Measurements from ENCODE around the gene PTGS1.
A peak's percentile ranks its signal among the peaks of the same experiment; 100 is the strongest.
"Not testable (repeated sequence)": the region's sequence is repeated elsewhere in the genome, so short reads cannot be mapped to it uniquely, and the experiment has no call there.

Gene PTGS1

DNA sequence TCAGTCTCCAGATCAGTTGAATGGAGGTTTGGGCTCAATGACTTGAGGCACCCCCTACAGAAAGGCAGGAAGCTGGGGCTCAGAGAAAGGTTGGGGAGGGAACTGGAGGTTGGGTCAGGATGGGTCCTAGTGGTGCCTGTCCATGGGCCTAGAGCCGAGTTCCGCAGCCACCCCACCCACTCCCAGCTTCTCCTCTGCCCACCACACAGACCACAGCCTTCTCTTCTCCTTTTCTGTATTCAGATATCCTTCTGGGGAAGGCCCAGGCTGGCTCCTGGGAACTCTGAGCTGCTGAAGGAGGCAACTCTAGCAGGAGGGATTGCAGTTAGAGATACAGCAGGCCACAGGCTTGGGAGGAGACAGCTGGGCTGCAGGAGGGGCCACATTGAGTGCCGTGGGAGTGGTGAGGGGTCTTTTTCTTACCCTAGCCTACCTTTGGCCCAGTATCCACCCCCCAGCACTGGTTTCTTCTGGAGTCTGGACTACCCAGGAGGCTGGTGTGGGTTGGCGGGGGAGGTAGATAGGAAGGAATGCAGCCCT lies 15.4 kb upstream of the PTGS1 start:
- no peak overlapping the region for H3K4me3 ChIP-seq (ENCODE audit: low read depth, low read length)
- TF ChIP-seq CTCF (IDR thresholded peaks at IDR 0.05; ENCODE audit: low read depth, low read length): no peak

DNA sequence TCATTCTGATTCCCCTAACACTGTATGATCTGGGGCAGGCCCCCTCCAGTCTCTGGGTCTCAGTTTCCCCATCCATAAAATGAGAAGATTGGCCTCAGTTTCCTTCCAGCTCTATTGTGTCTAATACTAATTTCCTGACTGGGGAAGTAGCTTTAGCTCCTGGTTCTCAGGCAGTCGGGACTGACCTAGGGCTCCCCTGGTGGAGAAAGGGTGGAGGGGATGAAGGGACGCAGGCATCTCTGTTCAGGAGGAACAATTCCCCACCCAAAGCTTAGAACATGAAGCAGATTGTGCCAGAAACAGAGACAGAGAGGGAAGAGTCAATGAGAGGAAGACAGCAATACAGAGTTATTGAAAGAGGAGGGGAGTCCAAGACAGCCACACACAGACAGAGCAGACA lies 14.2 kb upstream of the PTGS1 start:
- H3K4me3 ChIP-seq (ENCODE audit: low read depth, low read length): no peak overlapping the region
- TF ChIP-seq CTCF (IDR thresholded peaks at IDR 0.05; ENCODE audit: low read depth, low read length): peak; percentile 50

DNA sequence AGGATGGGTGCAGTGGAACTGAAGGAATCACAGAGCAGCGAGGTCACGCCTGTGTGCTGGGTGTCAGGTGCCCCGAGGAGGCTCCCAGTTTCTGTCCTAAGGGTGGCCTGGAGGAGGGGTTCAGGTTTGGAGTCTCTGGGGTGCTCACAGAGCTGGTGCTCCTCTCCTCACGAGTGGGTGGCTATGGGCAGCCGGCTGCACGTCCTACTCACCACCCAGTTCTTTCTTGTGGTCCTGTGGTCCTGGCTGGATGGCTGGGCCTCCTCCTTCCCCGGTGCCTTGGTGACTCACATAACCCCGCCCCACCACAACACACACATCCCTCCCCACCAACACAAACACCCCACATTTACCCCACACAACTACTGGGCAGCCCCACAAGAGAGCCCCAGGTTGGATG lies 9.9 kb upstream of the PTGS1 start:
- H3K4me3 ChIP-seq (ENCODE audit: low read depth, low read length): no peak overlapping the region
- no peak for TF ChIP-seq CTCF (IDR thresholded peaks at IDR 0.05; ENCODE audit: low read depth, low read length)

GRCh38 chr9:122363131-122363530 lies 7.7 kb upstream of the PTGS1 start:
- H3K4me3 ChIP-seq (ENCODE audit: low read depth, low read length): not testable (repeated sequence)

GRCh38 chr9:122364117-122364782 lies 6.6 kb upstream of the PTGS1 start:
- H3K4me3 ChIP-seq (ENCODE audit: low read depth, low read length): no peak overlapping the region
- TF ChIP-seq CTCF (IDR thresholded peaks at IDR 0.05; ENCODE audit: low read depth, low read length): no peak

DNA sequence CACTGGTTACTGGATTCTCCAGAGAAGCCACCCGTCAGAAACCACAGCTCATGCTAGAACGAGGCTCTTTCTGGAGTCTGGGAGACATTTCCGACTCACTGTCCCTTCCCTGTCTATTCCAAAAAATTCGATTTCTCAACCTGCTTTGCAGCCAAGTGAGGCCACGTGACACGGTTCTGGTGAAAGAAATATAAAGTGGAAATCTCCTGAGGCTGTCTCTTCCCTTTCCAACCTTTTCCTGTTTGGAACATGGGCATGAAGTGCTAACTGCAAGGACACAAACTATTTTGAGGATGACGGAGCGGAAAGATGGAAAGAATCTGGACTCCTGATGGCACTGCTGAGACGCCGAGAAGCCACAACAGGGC lies 6.1 kb upstream of the PTGS1 start:
- no peak for TF ChIP-seq CTCF (IDR thresholded peaks at IDR 0.05; ENCODE audit: low read depth, low read length)

GRCh38 chr9:122366074-122366660 lies 4.7 kb upstream of the PTGS1 start:
- TF ChIP-seq CTCF (IDR thresholded peaks at IDR 0.05; ENCODE audit: low read depth, low read length): no peak
- no peak overlapping the region for H3K4me3 ChIP-seq (ENCODE audit: low read depth, low read length)

More for the DNA sequence above, 6.1 kb upstream of the PTGS1 start:
- no peak overlapping the region for H3K4me3 ChIP-seq (ENCODE audit: low read depth, low read length)

All from WI38 (cell line).